ENCODE data around the gene LPCAT1.
"Not testable (repeated sequence)": the region's sequence is repeated elsewhere in the genome, so short reads cannot be mapped to it uniquely, and the experiment has no call there.

Gene LPCAT1, protein sequence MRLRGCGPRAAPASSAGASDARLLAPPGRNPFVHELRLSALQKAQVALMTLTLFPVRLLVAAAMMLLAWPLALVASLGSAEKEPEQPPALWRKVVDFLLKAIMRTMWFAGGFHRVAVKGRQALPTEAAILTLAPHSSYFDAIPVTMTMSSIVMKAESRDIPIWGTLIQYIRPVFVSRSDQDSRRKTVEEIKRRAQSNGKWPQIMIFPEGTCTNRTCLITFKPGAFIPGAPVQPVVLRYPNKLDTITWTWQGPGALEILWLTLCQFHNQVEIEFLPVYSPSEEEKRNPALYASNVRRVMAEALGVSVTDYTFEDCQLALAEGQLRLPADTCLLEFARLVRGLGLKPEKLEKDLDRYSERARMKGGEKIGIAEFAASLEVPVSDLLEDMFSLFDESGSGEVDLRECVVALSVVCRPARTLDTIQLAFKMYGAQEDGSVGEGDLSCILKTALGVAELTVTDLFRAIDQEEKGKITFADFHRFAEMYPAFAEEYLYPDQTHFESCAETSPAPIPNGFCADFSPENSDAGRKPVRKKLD

GRCh38 chr5:1523793-1524480, at the start of gene LPCAT1:
TSS of gene LPCAT1 (minus strand) at chr5:1523960. CDS start at chr5:1523844, 116 bp downstream.
- Histone ChIP-seq H3K4me3 (ENCODE audit: low read length) (peak within 1 kb of the TSS; percentile 76), H3K9me3 (ENCODE audit: control insufficient read depth, insufficient read depth, low read length) (no peaks in the 10 kb centered on the region), H3K4me2 (ENCODE audit: low read length) (peak within 1 kb of the TSS; percentile 96), H3F3A (ENCODE audit: control insufficient read depth, insufficient read depth) (0 out of 2 replicates have a peak, but pooled peaks cover 7% of the 10 kb centered on the region), H3K79me2 (ENCODE audit: control insufficient read depth, low read length) (peaks cover 47% of the 10 kb centered on the region), H3K4me1 (ENCODE audit: control insufficient read depth, low read length) (peaks cover 47% of the 10 kb centered on the region), H3K9me2 (replicated peaks; ENCODE audit: control insufficient read depth, low read length) (no peaks in the 10 kb centered on the region), H3K36me3 (ENCODE audit: control insufficient read depth, low read length) (peaks cover 36% of the 10 kb centered on the region), H4K20me1 (ENCODE audit: control insufficient read depth, insufficient read depth, low read depth, low read length) (peaks cover 24% of the 10 kb centered on the region), H3K27me3 (ENCODE audit: control insufficient read depth, low read length) (no peaks in the 10 kb centered on the region), H3K27ac (ENCODE audit: low read depth, low read length) (peak within 1 kb of the TSS; percentile 52)
- TF ChIP-seq, protein P1, sequence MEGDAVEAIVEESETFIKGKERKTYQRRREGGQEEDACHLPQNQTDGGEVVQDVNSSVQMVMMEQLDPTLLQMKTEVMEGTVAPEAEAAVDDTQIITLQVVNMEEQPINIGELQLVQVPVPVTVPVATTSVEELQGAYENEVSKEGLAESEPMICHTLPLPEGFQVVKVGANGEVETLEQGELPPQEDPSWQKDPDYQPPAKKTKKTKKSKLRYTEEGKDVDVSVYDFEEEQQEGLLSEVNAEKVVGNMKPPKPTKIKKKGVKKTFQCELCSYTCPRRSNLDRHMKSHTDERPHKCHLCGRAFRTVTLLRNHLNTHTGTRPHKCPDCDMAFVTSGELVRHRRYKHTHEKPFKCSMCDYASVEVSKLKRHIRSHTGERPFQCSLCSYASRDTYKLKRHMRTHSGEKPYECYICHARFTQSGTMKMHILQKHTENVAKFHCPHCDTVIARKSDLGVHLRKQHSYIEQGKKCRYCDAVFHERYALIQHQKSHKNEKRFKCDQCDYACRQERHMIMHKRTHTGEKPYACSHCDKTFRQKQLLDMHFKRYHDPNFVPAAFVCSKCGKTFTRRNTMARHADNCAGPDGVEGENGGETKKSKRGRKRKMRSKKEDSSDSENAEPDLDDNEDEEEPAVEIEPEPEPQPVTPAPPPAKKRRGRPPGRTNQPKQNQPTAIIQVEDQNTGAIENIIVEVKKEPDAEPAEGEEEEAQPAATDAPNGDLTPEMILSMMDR (IDR thresholded peaks at IDR 0.05; ENCODE audit: low read depth, low read length, poor library complexity, severe bottlenecking) = no peak
- TF ChIP-seq EZH2phosphoT487 (IDR thresholded peaks at IDR 0.05; ENCODE audit: borderline replicate concordance, low read length) = no peak

GRCh38 chr5:1571875-1572274, 48.1 kb upstream of the LPCAT1 start:
- Histone ChIP-seq H3K36me3 (ENCODE audit: control insufficient read depth, low read length) (peaks cover 50% of the 10 kb centered on the region), H3F3A (ENCODE audit: control insufficient read depth, insufficient read depth) (peaks cover 17% of the 10 kb centered on the region), H3K9me3 (ENCODE audit: control insufficient read depth, insufficient read depth, low read length) (peaks cover 15% of the 10 kb centered on the region)
- not testable (repeated sequence) for H4K20me1 ChIP-seq (ENCODE audit: control insufficient read depth, insufficient read depth, low read depth, low read length); H3K79me2 ChIP-seq (ENCODE audit: control insufficient read depth, low read length); H3K27me3 ChIP-seq (ENCODE audit: control insufficient read depth, low read length); H3K9me2 ChIP-seq (replicated peaks; ENCODE audit: control insufficient read depth, low read length); H3K4me1 ChIP-seq (ENCODE audit: control insufficient read depth, low read length); H3K4me2 ChIP-seq (ENCODE audit: low read length); H3K27ac ChIP-seq (ENCODE audit: low read depth, low read length); H3K4me3 ChIP-seq (ENCODE audit: low read length)

DNA sequence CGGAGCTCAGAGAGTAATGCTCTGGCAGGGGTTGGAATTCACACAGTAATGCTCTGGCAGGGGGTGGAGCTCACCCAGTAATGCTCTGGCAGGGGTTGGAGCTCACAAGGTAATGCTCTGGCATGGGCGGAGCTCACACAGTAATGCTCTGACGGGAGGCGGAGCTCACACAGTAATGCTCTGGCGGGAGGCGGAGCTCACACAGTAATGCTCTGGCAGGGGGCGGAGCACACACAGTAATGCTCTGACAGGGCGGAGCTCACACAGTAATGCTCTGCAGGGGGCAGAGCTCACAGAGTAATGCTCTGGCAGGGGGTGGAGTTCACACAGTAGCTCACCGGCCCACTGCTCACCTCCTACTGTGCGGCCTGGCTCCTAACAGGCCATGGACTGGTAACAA, 47.2 kb upstream of the LPCAT1 start:
- Histone ChIP-seq H3K4me3 (ENCODE audit: low read length) (no peak overlapping the region), H3F3A (ENCODE audit: control insufficient read depth, insufficient read depth) (peaks cover 17% of the 10 kb centered on the region), H3K9me2 (replicated peaks; ENCODE audit: control insufficient read depth, low read length) (no peaks in the 10 kb centered on the region), H3K27me3 (ENCODE audit: control insufficient read depth, low read length) (no peaks in the 10 kb centered on the region), H3K4me1 (ENCODE audit: control insufficient read depth, low read length) (no peaks in the 10 kb centered on the region), H3K4me2 (ENCODE audit: low read length) (no peak overlapping the region), H3K79me2 (ENCODE audit: control insufficient read depth, low read length) (no peaks in the 10 kb centered on the region), H4K20me1 (ENCODE audit: control insufficient read depth, insufficient read depth, low read depth, low read length) (no peaks in the 10 kb centered on the region), H3K27ac (ENCODE audit: low read depth, low read length) (no peak overlapping the region), H3K36me3 (ENCODE audit: control insufficient read depth, low read length) (peaks cover 47% of the 10 kb centered on the region), H3K9me3 (ENCODE audit: control insufficient read depth, insufficient read depth, low read length) (peaks cover 15% of the 10 kb centered on the region)
- TF ChIP-seq EZH2phosphoT487 (IDR thresholded peaks at IDR 0.05; ENCODE audit: borderline replicate concordance, low read length) = no peak
- TF ChIP-seq, protein P1 (IDR thresholded peaks at IDR 0.05; ENCODE audit: low read depth, low read length, poor library complexity, severe bottlenecking) = no peak
